Bladder microvascular endothelial cell (primary cell): Measurements from ENCODE around the gene OSCP1. TPM values are rescaled to one million over a fixed set of nuclear protein-coding genes. Genes with fewer than 3 reads are reported as not detected.

Experiments
- total RNA-seq: library from RNA; depleted of rRNA; stranded (reverse); fragments of >200 nt; gene quantifications from 2 replicates; pipeline ENCODE4 v1.2.3, GENCODE V29; 2014

The OSCP1 gene
- total RNA-seq = 3.3 and 3.7 TPM in 2 replicates

GRCh38 chr1:36450270-36450918 is at the start of gene OSCP1:
Gene OSCP1, minus strand, starts transcription at chr1:36450451. Its CDS starts 82 bp downstream, at chr1:36450369.

GRCh38 chr1:36482724-36483388 is 32.6 kb upstream of the OSCP1 start, which contains the start of gene CSF3R:
Gene CSF3R, minus strand, starts transcription at chr1:36482913. Its CDS starts 3,417 bp downstream, at chr1:36479496.

DNA sequence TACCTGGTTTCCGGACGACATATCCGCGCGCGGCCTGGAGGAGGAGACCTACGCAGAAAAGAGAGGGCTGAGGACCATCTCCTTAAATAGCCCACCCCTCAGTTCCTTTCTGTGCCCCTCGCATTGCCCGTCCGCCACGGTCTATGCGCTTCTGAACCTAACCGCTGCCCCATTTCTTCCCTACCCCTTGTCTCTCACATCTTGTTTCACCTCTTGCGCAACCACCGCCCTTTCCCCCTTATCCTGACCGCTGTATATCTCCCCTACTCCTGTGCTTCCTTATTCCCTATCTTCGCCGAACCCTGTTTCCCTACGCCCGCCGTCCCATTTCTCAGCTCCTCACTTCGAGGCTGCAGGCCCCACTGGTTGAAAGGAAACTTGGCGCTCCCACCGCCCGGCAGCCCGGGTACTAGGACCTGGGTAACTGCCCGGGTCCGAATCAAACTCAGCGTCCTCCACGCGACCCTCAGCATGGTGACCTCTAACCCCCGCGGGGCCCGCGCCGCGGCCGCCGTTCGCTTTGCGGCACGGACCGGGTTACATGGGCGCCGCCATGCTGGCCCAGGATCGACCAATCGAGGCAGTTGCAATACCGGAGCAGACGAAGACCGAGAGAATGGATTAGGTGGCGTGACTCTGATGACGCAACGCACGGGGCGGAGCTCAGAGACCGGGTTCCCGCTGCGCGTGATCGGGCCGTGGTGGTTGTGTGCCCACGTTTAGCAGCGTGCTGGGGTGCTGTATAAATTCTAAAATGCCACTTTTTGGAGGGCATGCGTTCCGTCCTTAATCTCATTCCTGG is 13.8 kb upstream of the OSCP1 start, which contains the start of gene MRPS15:
Gene MRPS15 (minus strand): TSS at position 582 of the 802 bp plus-strand sequence. CDS start 109 bp downstream, at position 473.

GRCh38 chr1:36397378-36398230 is 52.6 kb downstream of the OSCP1 start, which contains the start of gene LSM10:
Gene LSM10, minus strand, starts transcription at chr1:36397908. Its CDS starts 3,779 bp downstream, at chr1:36394129.

DNA sequence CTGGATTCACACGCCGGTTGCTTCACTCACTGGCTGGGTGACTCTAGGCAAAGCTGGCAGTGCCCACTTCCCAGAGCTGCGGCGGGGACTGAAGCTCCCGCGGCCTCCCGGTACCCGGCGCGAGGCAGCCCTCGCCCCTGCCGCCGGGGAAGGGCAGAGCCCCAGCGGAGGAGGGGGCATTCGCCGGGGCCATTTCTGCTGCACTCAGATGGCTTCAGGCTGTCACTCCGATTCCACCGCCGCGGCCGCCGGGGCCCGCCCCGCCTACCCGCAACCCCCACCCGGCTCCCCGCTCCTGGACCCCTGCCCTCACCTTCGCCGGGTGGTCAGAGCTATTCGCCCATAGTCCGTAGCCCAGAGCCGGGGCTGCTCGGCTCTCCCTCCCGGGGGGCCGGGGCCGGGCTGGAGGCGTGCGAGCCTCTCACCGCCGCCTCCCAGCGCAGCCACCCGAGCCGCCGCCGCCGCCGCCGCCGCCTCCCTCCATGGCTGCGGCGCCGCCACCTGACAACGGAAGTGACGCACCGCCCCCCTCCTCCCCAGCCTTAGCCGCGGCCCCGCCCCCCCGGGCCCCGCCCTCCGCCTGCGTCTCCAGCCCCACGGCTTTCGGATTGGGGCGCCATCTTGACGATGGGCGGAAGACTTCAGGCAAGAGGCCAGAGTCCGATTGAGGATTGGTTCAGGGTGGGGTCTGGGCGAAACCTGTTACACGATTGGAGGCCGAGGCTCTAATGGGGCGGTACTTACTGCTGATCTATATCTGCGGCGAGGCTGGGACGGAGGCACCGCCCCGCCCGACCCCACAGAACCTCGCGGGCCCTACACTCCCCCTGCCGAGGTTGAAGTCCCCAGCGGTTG is 64.6 kb downstream of the OSCP1 start, which contains the start of gene STK40:
Gene STK40 (minus strand): TSS at position 515 of the 855 bp plus-strand sequence. CDS start 24,592 bp downstream, outside the sequence.

Other genes starting within 250 kb of the OSCP1 start
- 88.2 and 101 TPM in 2 replicates for gene THRAP3, start 226.0 kb downstream of the OSCP1 start, total RNA-seq
- 0.81 and 2.1 TPM in 2 replicates for gene SH3D21, start 144.1 kb downstream of the OSCP1 start, total RNA-seq
- gene EVA1B, start 126.8 kb downstream of the OSCP1 start, total RNA-seq = 59.6 and 131 TPM in 2 replicates
- 9.2 and 50.4 TPM in 2 replicates for gene STK40, start 64.5 kb downstream of the OSCP1 start, total RNA-seq
- gene LSM10, start 52.5 kb downstream of the OSCP1 start, total RNA-seq = 5.3 and 11.0 TPM in 2 replicates
- gene MRPS15, start 13.9 kb upstream of the OSCP1 start, total RNA-seq = 32.3 and 59.9 TPM in 2 replicates
- gene CSF3R, start 32.5 kb upstream of the OSCP1 start, total RNA-seq = not detected in 2 replicates